ENCODE measurements around the gene NOCT. TPM values are rescaled to one million over a fixed set of nuclear protein-coding genes. Genes with fewer than 3 reads are reported as not detected.
"Not testable (repeated sequence)": the region's sequence is repeated elsewhere in the genome, so short reads cannot be mapped to it uniquely, and the experiment has no call there.

Gene NOCT
- total RNA-seq, 2 donors from 2014 or later: 23.3 to 24.0 TPM

DNA sequence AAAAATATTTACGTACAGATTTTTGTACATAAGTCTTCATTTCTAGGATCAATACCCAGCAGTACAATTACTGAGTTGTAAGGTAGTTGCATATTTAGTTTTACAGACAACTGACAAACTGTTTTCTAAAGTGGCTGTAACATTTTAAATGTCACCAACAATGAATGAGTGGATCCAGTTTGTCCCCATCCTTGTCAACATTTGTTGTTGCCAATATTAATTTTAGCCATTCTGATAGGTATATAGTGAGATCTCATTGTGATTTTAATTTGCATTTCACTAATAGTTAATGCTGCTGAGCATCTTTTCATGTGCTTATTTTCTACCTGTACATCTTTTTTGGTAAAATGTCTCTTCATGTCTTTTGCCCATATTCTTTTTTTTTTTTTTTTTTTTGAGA lies 30.9 kb upstream of the NOCT start:
- H3K9me3 ChIP-seq (ENCODE audit: control insufficient read depth, low read length, poor library complexity, severe bottlenecking): no peaks in the 10 kb centered on the region
- Mint-ChIP-seq H3K4me1 (no peaks in the 10 kb centered on the region), H3K27me3 (peaks cover 6% of the 10 kb centered on the region), H3K4me3 (no peak overlapping the region), H3K27ac (no peak overlapping the region), H3K36me3 (ENCODE audit: low read depth) (no peaks in the 10 kb centered on the region)
- DNase-seq (no peak), ATAC-seq (no peak)

DNA sequence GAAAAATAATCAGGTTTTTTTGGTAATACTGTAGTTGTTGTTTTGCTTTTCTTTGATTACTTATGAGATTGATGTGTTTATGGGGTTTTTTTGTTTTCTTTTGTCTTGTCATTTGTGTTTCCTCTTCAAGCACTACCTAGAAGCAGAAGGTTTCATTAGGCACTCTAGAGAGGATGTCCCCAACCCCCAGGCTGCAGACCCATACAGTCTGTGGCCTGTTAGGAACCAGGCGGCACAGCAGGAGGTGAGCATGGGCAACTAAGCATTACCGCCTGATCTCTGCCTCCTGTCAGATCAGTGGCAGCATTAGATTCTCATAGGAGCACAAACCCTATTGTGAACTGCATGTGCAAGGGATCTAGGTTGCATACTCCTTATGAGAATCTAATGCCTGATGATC lies 22.9 kb upstream of the NOCT start:
- Mint-ChIP-seq H3K27me3 (peaks cover 6% of the 10 kb centered on the region), H3K4me3 (no peak overlapping the region), H3K27ac (no peak overlapping the region), H3K36me3 (ENCODE audit: low read depth) (no peaks in the 10 kb centered on the region), H3K4me1 (no peaks in the 10 kb centered on the region)
- H3K9me3 ChIP-seq (ENCODE audit: control insufficient read depth, low read length, poor library complexity, severe bottlenecking): no peaks in the 10 kb centered on the region
- ATAC-seq (no peak), DNase-seq (no peak)

DNA sequence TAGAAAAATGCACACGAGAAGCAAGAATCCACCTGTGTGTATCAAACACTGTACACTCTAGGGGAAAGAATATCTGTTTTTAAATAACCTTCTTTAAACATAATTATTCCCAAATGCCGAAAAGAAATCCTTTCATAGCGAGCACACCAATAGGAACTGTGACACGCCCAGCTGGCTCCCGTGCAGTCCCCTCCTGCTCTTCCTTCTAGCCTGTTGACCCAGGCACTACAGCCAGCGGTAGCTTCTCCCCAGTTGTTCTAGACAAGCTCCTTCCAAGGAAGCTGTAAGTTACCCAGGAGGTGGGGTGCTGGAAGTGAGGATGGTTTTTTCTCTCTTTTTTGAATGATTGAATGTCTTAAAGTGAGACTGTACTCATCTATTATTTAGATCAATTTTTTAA lies 19.5 kb upstream of the NOCT start:
- DNase-seq (no peak), ATAC-seq (no peak)
- no peaks in the 10 kb centered on the region for H3K9me3 ChIP-seq (ENCODE audit: control insufficient read depth, low read length, poor library complexity, severe bottlenecking)
- no peak overlapping the region for H3K4me3 Mint-ChIP-seq
- no peaks in the 10 kb centered on the region for H3K27me3 Mint-ChIP-seq
- H3K27ac Mint-ChIP-seq: no peak overlapping the region
- no peaks in the 10 kb centered on the region for H3K36me3 Mint-ChIP-seq (ENCODE audit: low read depth)
- no peaks in the 10 kb centered on the region for H3K4me1 Mint-ChIP-seq

DNA sequence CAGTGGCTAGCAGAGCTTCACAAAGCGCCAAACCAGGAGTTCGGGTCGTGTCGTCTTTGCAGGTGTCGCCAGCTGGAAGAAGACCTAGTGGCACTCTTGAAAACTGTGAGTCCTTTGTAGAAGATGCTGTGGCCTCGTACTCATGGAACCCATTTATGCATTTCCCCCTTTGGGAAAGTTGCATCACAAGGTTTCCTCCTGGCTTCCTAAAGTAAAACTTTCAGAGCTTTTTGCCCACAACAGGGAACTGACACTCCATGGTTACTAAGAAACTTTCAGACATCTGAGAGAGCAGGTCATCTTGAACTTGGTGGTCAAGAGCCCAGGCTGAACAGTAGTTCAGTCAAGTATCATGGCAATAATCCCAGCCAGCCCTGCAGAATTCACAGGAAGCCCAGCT lies 15.9 kb upstream of the NOCT start:
- Mint-ChIP-seq H3K4me3 (no peak overlapping the region), H3K27me3 (no peaks in the 10 kb centered on the region), H3K4me1 (no peaks in the 10 kb centered on the region), H3K36me3 (ENCODE audit: low read depth) (no peaks in the 10 kb centered on the region), H3K27ac (no peak overlapping the region)
- ATAC-seq (no peak), DNase-seq (no peak)
- H3K9me3 ChIP-seq (ENCODE audit: control insufficient read depth, low read length, poor library complexity, severe bottlenecking): no peaks in the 10 kb centered on the region

DNA sequence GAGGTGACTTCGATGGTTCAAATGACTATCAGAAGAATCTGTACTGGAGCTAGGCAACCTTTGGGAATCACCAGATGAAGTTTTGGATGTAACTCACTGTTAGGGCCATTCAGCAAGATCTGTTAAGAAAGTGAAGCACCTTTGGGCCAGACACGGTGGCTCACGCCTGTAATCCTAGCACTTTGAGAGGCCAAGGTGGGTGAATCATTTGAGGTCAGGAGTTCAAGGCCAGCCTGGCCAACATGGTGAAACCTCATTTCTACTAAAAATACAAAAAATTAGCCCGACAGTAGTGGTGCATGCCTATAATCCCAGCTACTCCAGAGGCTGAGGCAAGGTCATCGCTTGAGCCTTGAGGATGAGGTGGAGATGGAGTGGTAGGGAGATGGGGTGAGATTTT lies 15.4 kb upstream of the NOCT start:
- H3K4me3 Mint-ChIP-seq; ATAC-seq; H3K4me1 Mint-ChIP-seq; H3K27me3 Mint-ChIP-seq; DNase-seq; H3K36me3 Mint-ChIP-seq (ENCODE audit: low read depth); H3K27ac Mint-ChIP-seq; H3K9me3 ChIP-seq (ENCODE audit: control insufficient read depth, low read length, poor library complexity, severe bottlenecking): not testable (repeated sequence)

DNA sequence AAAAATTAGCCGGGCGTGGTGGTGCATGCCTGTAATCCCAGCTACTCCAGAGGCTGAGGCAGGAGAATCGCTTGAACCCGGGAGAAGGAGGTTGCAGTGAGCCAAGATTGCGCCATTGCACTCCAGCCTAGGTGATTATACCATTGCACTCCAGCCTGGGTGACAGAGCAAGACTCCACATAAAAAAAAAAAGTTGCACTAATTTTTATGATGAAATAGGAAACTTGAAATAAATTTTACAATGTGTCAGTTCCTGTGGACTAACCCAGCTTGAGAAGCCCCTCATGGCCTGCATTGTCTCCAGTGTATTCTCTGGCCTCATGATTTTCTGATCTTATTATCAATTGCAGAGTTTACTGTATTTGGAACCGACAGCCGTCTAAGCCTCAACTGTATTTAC lies 14.2 kb upstream of the NOCT start:
- H3K4me3 Mint-ChIP-seq; H3K4me1 Mint-ChIP-seq; DNase-seq; H3K36me3 Mint-ChIP-seq (ENCODE audit: low read depth); H3K27ac Mint-ChIP-seq; ATAC-seq; H3K27me3 Mint-ChIP-seq; H3K9me3 ChIP-seq (ENCODE audit: control insufficient read depth, low read length, poor library complexity, severe bottlenecking): not testable (repeated sequence)

DNA sequence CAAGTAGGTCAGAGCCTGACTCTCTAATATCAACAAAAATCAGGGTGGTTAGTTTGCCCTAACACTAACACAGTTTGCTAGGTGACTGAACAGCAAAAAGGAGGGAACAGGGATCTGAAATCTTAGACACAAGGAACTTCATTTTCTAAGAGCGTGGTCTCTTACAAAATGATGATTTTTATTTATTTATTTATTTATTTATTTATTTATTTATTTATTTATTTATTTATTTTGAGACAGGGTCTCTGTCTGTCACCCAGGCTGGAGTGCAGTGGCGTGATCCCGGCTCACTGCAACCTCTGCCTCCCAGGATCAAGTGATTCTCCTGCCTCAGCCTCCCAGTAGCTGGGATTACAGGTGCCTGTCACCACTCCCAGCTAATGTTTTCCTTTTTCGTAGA lies 11.9 kb upstream of the NOCT start:
- H3K27me3 Mint-ChIP-seq; DNase-seq; H3K4me1 Mint-ChIP-seq; H3K4me3 Mint-ChIP-seq; H3K27ac Mint-ChIP-seq; ATAC-seq; H3K9me3 ChIP-seq (ENCODE audit: control insufficient read depth, low read length, poor library complexity, severe bottlenecking); H3K36me3 Mint-ChIP-seq (ENCODE audit: low read depth): not testable (repeated sequence)

DNA sequence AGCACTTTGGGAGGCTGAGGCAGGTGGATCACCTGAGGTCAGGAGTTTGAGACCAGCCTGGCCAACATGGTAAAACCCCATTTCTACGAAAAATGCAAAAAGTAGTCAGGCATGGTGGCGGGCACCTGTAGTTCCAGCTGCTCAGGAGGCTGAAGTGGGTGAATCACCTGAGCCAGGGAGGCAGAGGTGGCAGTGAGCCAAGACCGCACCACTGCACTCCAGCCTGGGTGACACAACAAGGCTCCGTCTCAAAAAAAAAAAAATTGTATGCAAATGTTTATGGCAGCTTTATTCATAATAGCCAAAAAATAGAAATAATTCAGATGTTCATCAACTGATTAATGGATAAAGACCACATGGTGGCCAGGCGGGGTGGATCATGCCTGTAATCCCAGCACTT lies 9.8 kb upstream of the NOCT start:
- ATAC-seq: no peak
- no peak overlapping the region for H3K4me3 Mint-ChIP-seq
- H3K27me3 Mint-ChIP-seq: no peaks in the 10 kb centered on the region
- no peak overlapping the region for H3K27ac Mint-ChIP-seq
- H3K36me3 Mint-ChIP-seq (ENCODE audit: low read depth): no peaks in the 10 kb centered on the region
- DNase-seq: no peak
- H3K4me1 Mint-ChIP-seq: no peaks in the 10 kb centered on the region
- no peaks in the 10 kb centered on the region for H3K9me3 ChIP-seq (ENCODE audit: control insufficient read depth, low read length, poor library complexity, severe bottlenecking)

DNA sequence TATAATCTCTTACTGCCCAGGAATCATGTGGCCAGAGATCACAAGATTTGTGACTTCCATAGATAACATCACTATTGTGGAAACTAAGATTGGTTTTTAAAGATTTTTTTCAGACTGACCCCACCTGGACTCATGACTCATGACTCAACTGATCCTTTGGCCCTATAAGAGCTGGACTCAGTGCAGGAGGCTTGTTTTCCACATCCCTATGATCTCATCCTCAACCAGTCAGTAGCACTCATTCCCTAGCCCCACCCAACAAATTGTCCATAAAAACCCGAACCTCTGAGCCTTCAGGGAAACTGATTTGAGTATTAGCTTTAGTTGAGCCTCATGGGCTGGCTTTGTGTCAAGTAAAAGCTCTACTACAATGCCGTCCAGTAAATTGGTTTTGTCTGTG lies 7.9 kb upstream of the NOCT start:
- H3K36me3 Mint-ChIP-seq (ENCODE audit: low read depth): peaks cover 3% of the 10 kb centered on the region
- no peaks in the 10 kb centered on the region for H3K9me3 ChIP-seq (ENCODE audit: control insufficient read depth, low read length, poor library complexity, severe bottlenecking)
- no peak overlapping the region for H3K27ac Mint-ChIP-seq
- peaks cover 5% of the 10 kb centered on the region for H3K4me1 Mint-ChIP-seq
- H3K4me3 Mint-ChIP-seq: no peak overlapping the region
- ATAC-seq: no peak
- H3K27me3 Mint-ChIP-seq: peaks cover 4% of the 10 kb centered on the region
- DNase-seq: no peak

DNA sequence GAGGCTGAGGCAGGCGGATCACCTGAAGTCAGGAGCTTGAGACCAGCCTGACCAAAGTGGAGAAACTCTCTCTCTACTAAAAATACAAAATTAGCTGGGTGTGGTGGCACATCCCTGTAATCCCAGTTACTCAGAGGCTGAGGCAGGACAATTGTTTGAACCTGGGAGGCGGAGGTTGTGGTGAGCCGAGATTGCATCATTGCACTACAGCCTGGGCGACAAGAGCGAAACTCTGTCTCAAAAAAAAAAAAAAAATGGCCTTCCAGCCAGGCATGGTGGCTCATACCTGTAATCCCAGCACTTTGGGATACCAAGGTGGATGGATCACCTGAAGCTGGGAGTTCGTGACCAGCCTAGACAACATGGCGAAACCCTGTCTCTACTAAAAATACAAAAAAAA lies 7.3 kb upstream of the NOCT start:
- not testable (repeated sequence) for ATAC-seq; H3K27me3 Mint-ChIP-seq; H3K4me3 Mint-ChIP-seq; H3K4me1 Mint-ChIP-seq; DNase-seq; H3K27ac Mint-ChIP-seq; H3K9me3 ChIP-seq (ENCODE audit: control insufficient read depth, low read length, poor library complexity, severe bottlenecking); H3K36me3 Mint-ChIP-seq (ENCODE audit: low read depth)

DNA sequence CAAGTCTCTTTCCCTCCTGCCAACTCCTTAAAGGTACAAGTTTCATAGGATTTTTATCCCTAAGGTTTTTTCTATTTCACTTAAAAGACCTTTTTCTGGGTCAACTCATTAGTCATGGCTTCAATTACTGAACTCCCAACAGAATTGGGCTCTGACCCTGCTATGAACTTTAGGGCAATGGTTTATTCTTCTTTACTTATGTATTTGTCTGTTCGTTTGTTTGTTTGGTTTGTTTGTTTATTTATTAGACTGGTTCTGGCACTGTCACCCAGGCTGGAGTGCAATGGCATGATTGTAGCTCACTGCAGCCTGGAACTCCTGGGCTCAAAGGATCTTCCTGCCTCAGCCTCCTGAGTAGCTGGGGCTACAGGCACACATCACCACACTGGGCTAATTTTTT lies 5.9 kb upstream of the NOCT start:
- Mint-ChIP-seq H3K27me3 (peaks cover 4% of the 10 kb centered on the region), H3K4me3 (no peak overlapping the region), H3K27ac (no peak overlapping the region), H3K4me1 (peaks cover 9% of the 10 kb centered on the region), H3K36me3 (ENCODE audit: low read depth) (peaks cover 4% of the 10 kb centered on the region)
- ATAC-seq: no peak
- no peaks in the 10 kb centered on the region for H3K9me3 ChIP-seq (ENCODE audit: control insufficient read depth, low read length, poor library complexity, severe bottlenecking)
- no peak for DNase-seq

DNA sequence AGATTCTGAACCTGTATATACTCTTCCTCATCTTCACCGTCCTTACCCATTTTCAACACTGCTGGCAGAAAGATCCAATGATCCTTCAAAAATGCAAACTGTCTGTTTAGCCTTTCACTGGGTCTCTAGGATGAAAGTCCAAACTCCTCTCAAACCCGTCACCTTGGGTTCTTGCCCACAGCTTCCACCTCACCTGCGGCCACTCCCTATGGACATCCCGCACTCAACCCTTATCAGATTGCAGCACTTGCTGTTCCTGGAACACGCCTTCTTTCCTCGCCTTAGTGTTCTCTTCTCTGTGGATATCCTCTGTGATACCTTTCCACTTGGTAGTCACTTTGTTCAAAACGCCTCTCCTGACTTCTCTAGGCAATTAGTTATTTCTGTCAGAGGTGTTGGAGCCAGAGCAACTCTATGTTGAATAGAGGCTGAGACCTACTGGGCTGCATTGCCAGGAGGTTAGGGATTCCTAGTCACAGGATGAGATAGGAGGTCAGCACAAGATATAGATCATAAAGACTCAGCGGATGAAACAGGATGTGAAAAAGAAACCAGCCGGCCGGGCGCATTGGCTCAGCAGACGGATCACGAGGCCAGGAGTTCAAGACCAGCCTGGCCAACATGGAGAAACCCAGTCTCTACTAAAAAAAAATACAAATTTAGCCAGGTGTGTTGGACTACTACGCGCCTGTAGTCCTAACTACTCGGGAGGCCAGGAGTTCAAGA lies 4.2 kb upstream of the NOCT start:
- Mint-ChIP-seq H3K4me3 (no peak overlapping the region), H3K27ac (no peak overlapping the region)

DNA sequence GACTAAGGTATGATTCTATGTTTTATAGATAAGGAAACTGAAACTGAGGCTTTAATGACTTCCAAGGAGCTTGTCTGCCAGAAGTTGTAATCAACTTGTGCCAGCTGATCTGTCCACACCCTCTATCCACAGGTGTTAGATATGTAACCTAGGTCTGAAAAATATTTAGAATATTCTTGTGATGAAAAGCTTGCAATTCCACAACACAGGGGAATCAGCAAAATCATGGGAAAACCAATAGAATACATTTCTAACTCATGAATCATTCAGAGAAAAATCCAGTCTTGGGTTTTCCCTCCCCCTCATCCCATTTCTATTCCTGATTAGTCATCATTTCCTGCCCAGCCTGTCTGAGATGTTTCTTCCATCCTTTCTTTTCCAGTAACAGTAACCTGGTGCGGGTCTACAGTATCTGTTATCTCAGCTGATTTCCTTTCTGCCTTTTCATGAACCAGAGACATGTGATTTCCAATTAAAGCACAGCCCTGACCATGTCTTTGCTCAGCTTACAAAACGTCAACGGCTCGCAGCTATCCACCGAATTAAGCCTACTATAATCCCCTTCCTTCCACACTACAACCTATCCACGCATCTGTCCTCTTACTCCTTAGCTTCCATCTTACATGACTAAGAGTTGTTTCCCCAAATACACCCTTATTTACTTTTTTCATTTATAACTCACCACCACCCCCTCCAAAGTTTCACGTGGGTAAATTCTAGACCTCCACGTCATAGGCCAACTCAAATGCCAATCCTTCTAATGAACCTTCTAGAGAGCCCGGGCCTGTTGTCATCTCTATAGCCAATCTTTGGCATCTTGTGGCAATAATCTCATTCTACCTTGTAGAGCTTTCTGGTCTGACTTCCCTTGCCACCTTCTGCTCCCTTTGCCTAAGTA lies 961 bp upstream of the NOCT start:
- H3K9me3 ChIP-seq (ENCODE audit: control insufficient read depth, low read length, poor library complexity, severe bottlenecking): no peaks in the 10 kb centered on the region
- Mint-ChIP-seq H3K27ac (peak overlapping the region; percentile 100), H3K4me3 (peak overlapping the region; percentile 91), H3K36me3 (ENCODE audit: low read depth) (peaks cover 4% of the 10 kb centered on the region), H3K27me3 (peaks cover 4% of the 10 kb centered on the region), H3K4me1 (peaks cover 24% of the 10 kb centered on the region)
- peak; percentile 13 for ATAC-seq
- DNase-seq: no peak

More for the DNA sequence above, 4.2 kb upstream of the NOCT start:
- no peak for ATAC-seq
- Mint-ChIP-seq H3K27me3 (peaks cover 4% of the 10 kb centered on the region), H3K36me3 (ENCODE audit: low read depth) (peaks cover 4% of the 10 kb centered on the region), H3K4me1 (peaks cover 15% of the 10 kb centered on the region)
- no peak for DNase-seq
- H3K9me3 ChIP-seq (ENCODE audit: control insufficient read depth, low read length, poor library complexity, severe bottlenecking): no peaks in the 10 kb centered on the region

All from T-helper 17 cell (primary cell).